HG03045 (cell line): ENCODE results near the gene EGFL6.
"Not testable (repeated sequence)": the region's sequence is repeated elsewhere in the genome, so short reads cannot be mapped to it uniquely, and the experiment has no call there.

Experiments
- ATAC-seq: cut with Tn5 transposase; IDR thresholded peaks from one replicate; pipeline ENCODE4 v1.9.1; 2021; ENCODE audit warnings: mild to moderate bottlenecking, moderate library complexity; ENCODE audit not compliant: unreplicated experiment

The EGFL6 gene

DNA sequence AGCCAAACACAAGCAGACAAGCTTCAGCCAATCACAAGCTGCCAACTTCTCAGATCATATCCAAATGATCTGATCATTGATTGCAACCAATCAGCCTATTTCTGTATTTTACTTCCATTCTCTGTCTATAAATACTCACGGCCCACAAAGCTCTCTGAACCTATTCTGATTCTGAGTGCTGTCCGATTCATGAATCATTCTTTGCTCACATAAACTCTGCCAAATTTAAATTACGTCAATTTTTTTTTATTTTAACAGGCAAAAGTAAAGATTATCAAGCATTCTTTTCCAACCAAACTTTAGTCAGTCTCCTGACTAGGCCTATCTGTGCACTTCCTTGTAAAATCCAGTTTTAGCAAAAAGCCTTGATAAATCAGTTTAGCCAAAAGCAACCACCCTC is 81.7 kb downstream of the EGFL6 start:
- no peak for ATAC-seq

GRCh38 chrX:13652287-13652793 is 82.9 kb downstream of the EGFL6 start:
- peak; percentile 2 for ATAC-seq

- peak; percentile 93 for ATAC-seq
Measured at GRCh38 chrX:13652850-13653693, 83.7 kb downstream of the EGFL6 start, which contains the start of gene TCEANC. Gene TCEANC, plus strand, starts transcription at chrX:13653141. Its CDS starts 9,368 bp downstream, at chrX:13662509.

- ATAC-seq, result no peak
Measured at GRCh38 chrX:13654116-13654515, 84.7 kb downstream of the EGFL6 start.

DNA sequence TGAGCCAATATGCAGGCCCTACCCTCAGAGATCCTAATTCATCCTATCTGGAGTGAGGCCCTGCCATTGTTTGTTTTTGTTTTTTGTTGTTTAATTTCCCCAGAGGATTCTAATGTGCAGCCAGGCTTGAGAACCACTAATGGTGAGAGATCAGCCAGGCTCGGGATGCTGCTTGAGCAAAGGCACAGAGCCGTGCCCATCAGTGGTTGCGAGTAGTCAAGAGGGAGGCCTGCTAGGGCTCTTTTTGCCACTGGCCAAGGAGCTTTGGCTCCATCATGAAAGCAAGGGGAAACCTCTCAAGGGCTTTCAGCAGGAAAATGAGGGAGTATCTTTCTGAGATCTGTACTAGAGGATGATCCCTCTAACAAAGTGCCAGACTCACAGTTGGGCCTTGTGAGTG is 86.3 kb downstream of the EGFL6 start:
- ATAC-seq, result no peak

- ATAC-seq, result no peak
Measured at GRCh38 chrX:13658602-13659001, 89.2 kb downstream of the EGFL6 start.

DNA sequence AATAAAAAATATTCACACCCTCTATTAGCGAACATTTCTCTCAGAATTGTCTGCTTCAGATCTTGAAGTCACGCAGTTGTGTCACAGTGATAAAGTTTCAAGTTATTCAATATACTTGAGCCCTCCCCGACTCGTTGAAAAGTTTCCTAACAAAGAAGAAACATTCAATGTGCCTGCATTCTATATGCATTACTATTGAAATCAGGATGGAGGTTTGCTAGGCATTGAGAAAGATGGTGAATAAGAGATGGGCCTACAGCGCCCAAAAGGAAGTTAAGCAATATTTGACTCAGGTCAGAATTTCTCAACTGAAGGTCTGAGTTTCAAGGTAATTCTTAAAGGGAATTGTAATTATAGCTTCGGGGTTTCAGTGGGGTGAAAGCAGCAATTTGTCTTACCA is 89.7 kb downstream of the EGFL6 start:
- ATAC-seq, result no peak

- ATAC-seq, result no peak
Measured at GRCh38 chrX:13661735-13662288, 92.4 kb downstream of the EGFL6 start.

GRCh38 chrX:13662355-13662791 is 93.0 kb downstream of the EGFL6 start:
- no peak for ATAC-seq

- ATAC-seq, result no peak
Measured at GRCh38 chrX:13664020-13664419, 94.6 kb downstream of the EGFL6 start.

DNA sequence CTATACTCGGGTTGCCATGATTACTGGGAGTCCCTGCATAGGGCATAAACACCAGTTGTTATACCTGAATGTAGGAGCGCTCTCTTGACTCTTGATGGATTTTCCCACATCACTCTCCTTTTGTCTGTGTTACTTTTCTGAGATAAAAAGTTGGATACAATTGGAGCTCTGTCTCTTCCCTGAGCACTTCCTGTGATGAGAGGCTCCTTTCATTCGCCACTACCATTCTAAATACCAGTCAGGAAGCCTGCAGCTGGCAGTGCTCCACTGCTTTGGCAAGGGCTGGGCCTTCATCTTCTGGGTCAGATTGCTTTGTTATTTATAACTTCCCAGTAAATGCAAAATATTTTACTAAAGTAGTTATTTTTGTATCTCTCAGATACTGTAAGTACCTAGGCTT is 97.4 kb downstream of the EGFL6 start:
- ATAC-seq, result no peak

DNA sequence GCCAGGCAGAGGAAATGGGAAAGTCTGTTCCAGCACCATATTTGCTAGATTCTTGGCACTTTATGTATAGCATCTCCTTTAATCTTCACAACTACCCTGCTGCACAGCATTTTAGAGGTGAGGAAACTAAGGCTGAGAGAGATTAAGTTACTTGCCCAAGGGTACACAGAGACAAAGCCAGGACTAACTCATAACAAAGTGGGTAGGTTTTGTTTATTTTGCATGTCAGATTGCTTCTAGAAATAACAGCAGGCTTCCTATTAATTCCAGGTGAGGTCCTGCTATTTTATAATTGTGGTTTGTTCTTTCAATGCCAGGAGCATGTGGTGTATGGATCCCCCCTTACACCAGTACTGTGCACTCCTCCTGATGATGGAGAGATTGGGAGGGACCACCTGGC is 98.5 kb downstream of the EGFL6 start:
- ATAC-seq, result no peak

DNA sequence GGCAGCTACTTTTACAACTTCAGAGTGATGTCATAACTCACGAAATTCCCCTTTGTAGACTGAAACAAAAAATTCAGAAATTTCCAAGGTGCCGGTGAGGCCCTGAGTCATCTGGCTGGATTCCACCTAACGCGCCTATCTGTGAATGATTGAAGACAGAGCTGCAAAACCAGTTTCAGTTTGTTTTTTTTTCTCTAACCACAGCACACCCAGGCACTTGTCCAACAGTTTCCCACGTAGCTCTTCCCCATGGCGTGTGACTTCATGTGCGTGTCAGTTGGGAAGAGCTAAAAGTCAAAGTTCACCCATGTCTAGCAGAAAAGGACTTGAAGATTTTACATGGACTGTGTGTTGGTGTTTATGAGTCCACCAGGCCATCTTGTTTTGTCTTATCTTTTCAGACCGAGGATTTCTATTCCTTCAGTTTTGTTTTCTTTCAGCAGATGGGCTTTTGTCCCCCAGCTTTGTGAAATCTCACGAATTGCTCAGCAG is 99.9 kb downstream of the EGFL6 start:
- peak; percentile 73 for ATAC-seq

DNA sequence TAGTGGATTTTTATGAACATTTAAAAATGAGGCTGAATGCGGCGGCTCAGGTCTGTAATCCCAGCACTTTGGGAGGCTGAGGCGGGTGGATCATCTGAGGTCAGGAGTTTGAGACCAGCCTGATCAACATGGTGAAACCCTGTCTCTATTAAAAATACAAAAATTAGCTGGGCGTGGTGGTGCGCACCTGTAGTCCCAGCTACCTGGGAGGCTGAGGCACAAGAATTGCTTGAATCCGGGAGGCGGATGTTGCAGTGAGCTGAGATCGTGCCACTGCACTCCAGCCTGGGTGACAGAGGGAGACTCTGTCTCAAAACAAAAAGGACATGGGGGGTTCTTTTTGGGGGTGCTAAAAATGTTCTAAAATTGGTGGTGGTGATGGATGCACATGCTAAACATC is 100.4 kb downstream of the EGFL6 start:
- ATAC-seq, result not testable (repeated sequence)

DNA sequence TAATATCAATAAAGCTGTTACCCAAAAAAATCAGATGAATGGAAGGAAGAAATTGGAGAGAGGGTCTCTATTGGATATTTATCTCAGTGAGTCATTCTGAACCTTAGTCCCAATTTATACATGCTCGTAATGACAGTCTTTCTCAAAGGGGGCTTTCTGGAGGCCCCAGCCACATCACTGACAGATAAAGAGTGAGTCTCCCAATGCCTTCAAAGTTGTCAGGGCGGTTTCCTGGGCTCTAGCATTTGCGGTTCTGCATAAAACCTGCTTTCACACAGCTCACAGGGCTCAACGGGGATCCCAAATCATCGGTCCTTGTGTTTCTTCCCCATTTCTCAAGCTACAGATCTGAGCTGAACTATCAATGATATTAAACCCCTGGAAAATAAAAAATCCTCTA is 100.8 kb downstream of the EGFL6 start:
- ATAC-seq, result no peak

GRCh38 chrX:13673016-13673415 is 103.6 kb downstream of the EGFL6 start:
- no peak for ATAC-seq

GRCh38 chrX:13676885-13677284 is 107.5 kb downstream of the EGFL6 start:
- no peak for ATAC-seq

- ATAC-seq, result not testable (repeated sequence)
Measured at GRCh38 chrX:13679700-13680099, 110.3 kb downstream of the EGFL6 start.

DNA sequence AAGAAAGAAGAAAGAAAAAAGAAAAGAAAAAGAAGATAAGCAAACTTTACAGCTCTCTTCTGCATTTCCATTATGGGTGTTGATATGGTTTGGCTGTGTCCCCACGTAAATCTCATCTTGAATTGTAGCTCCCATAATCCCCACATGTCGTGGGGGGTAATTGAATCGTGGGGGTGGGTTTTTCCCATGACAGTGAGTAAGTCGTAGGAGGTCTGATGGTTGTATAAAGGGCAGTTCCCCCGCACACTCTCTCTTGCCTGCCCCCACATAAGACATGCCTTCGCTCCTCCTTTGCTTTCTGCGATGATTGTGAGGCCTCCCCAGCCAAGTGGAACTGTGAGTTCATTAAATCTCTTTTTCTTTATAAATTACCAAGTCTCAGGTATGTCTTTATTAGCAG is 112.2 kb downstream of the EGFL6 start:
- no peak for ATAC-seq
